Panc1 (cell line): ENCODE results near the gene JDP2. TPM values are rescaled to one million over a fixed set of nuclear protein-coding genes. Genes with fewer than 3 reads are reported as not detected.

Source experiments
- ATAC-seq: fragments of 200-7000 bp; cut with Tn5 transposase; 2 replicates; pipeline ENCODE4 v1.9.1; 2020; ENCODE audit warnings: mild to moderate bottlenecking, moderate library complexity
- BruUV-seq: library from RNA; stranded (reverse); fragments of 400-500 nt; replicated peaks from 2 replicates; lab custom pipeline; 2021; lab: Mats Ljungman, UMichigan
- CTCF ChIA-PET: fragments of 300-600 bp; sonication (Branson Sonifier 250); formaldehyde crosslinking; loops from one replicate; lab custom pipeline; 2022; ENCODE audit warnings: antibody characterized with exemption; lab: Charles Lee
- POLR2A ChIA-PET: fragments of 300-600 bp; sonication (Branson Sonifier 250); formaldehyde crosslinking; loops from one replicate; lab custom pipeline; 2022; ENCODE audit warnings: antibody characterized with exemption; lab: Charles Lee
- DNase-seq: peaks from one replicate; pipeline ENCODE4 v3.0.0-alpha.2; 2010; ENCODE audit warnings: low read depth, low spot score
- H3K27ac ChIP-seq: 2 replicates; pipeline ENCODE4 v1.5.1; 2011; ENCODE audit warnings: mild to moderate bottlenecking, low read length, inconsistent platforms
- H3K27me3 ChIP-seq: fragments of 200-500 bp; sonication (Bioruptor generic); 2 replicates; pipeline ENCODE4 v1.6.0; 2014; ENCODE audit warnings: low read length, inconsistent platforms; ENCODE audit not compliant: control insufficient read depth, insufficient read depth
- H3K36me3 ChIP-seq: fragments of 200-500 bp; sonication (Bioruptor generic); 2 replicates; pipeline ENCODE4 v1.5.1; 2014; ENCODE audit warnings: inconsistent platforms, mild to moderate bottlenecking, low read length, moderate library complexity; ENCODE audit not compliant: control insufficient read depth, insufficient read depth
- H3K4me1 ChIP-seq: 2 replicates; pipeline ENCODE4 v1.5.1; 2011; ENCODE audit warnings: inconsistent platforms, mild to moderate bottlenecking, low read length, moderate library complexity; ENCODE audit not compliant: control insufficient read depth, insufficient read depth
- H3K4me3 ChIP-seq, 2 experiments: 2 replicates each; pipeline ENCODE4 v1.5.1; 2011 to 2012; ENCODE audit warnings: low read depth in 2 of 2, low read length in 2 of 2, mild to moderate bottlenecking in 2 of 2, inconsistent platforms in 1 of 2, moderate library complexity in 1 of 2
- H3K9me3 ChIP-seq: fragments of 200-500 bp; sonication (Bioruptor generic); 2 replicates; pipeline ENCODE4 v1.5.1; 2014; ENCODE audit warnings: low read depth, mild to moderate bottlenecking, inconsistent platforms, low read length, moderate library complexity; ENCODE audit not compliant: control insufficient read depth, insufficient read depth
- POLR2AphosphoS5 ChIP-seq: IDR thresholded peaks from 2 replicates; pipeline ENCODE4 v1.6.1; 2012; ENCODE audit warnings: mild to moderate bottlenecking, low read depth, low read length, moderate library complexity
- SIN3A ChIP-seq: IDR thresholded peaks from 2 replicates; pipeline ENCODE4 v1.6.1; 2012; ENCODE audit warnings: low read depth, mild to moderate bottlenecking, low read length, moderate library complexity, borderline replicate concordance; ENCODE audit not compliant: insufficient read depth
- TCF7L2 ChIP-seq: IDR thresholded peaks from 2 replicates; pipeline ENCODE4 v1.6.1; 2011; ENCODE audit warnings: mild to moderate bottlenecking, low read depth, low read length, inconsistent platforms
- in situ Hi-C: cut with HindIII; loops from 2 replicates; pipeline ENCODE4 v1.10.0; 2016; ENCODE audit warnings: low sequenced_read_pairs, low pct_unique_long_range_greater_than_20kb
- intact Hi-C: fragments of 100-400 bp; cut with micrococcal nuclease; formaldehyde crosslinking; loops from one replicate; pipeline ENCODE4 v1.10.0; 2022; ENCODE audit not compliant: unreplicated experiment
- total RNA-seq: library from RNA; stranded (reverse); gene quantifications from one replicate; pipeline ENCODE4 v1.2.1, GENCODE V29; 2021; ENCODE audit not compliant: unreplicated experiment
- TF ChIP-seq, protein P1 (sequence below), 2 experiments: IDR thresholded peaks; 2 replicates each; pipeline ENCODE4 v1.6.1; 2011 to 2012; ENCODE audit warnings: low read depth in 2 of 2, control low read depth in 1 of 2, low read length in 1 of 2, mild to moderate bottlenecking in 1 of 2, moderate library complexity in 1 of 2; ENCODE audit not compliant: insufficient read depth in 1 of 2
- TF ChIP-seq, protein P2 (sequence below): fragments of 450-650 bp; IDR thresholded peaks from 2 replicates; pipeline ENCODE4 v1.5.1; 2017; ENCODE audit warnings: mild to moderate bottlenecking

The JDP2 gene
- total RNA-seq, 1 experiment from 2014 or later: 17.5 TPM

GRCh38 chr14:75399321-75399720 is 28.5 kb upstream of the JDP2 start:
- no peak overlapping the region for H3K27ac ChIP-seq
- no TSS peak for BruUV-seq
- DNase-seq: no peak
- POLR2A ChIA-PET: no interaction called here
- H3K36me3 ChIP-seq: no peaks in the 10 kb centered on the region
- H3K4me1 ChIP-seq: no peaks in the 10 kb centered on the region
- TF ChIP-seq, protein P1, sequence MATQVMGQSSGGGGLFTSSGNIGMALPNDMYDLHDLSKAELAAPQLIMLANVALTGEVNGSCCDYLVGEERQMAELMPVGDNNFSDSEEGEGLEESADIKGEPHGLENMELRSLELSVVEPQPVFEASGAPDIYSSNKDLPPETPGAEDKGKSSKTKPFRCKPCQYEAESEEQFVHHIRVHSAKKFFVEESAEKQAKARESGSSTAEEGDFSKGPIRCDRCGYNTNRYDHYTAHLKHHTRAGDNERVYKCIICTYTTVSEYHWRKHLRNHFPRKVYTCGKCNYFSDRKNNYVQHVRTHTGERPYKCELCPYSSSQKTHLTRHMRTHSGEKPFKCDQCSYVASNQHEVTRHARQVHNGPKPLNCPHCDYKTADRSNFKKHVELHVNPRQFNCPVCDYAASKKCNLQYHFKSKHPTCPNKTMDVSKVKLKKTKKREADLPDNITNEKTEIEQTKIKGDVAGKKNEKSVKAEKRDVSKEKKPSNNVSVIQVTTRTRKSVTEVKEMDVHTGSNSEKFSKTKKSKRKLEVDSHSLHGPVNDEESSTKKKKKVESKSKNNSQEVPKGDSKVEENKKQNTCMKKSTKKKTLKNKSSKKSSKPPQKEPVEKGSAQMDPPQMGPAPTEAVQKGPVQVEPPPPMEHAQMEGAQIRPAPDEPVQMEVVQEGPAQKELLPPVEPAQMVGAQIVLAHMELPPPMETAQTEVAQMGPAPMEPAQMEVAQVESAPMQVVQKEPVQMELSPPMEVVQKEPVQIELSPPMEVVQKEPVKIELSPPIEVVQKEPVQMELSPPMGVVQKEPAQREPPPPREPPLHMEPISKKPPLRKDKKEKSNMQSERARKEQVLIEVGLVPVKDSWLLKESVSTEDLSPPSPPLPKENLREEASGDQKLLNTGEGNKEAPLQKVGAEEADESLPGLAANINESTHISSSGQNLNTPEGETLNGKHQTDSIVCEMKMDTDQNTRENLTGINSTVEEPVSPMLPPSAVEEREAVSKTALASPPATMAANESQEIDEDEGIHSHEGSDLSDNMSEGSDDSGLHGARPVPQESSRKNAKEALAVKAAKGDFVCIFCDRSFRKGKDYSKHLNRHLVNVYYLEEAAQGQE (IDR thresholded peaks at IDR 0.05; ENCODE audit: insufficient read depth in 1 of 2, low read depth in 2 of 2, low read length in 1 of 2): no peak
- TF ChIP-seq, protein P2, sequence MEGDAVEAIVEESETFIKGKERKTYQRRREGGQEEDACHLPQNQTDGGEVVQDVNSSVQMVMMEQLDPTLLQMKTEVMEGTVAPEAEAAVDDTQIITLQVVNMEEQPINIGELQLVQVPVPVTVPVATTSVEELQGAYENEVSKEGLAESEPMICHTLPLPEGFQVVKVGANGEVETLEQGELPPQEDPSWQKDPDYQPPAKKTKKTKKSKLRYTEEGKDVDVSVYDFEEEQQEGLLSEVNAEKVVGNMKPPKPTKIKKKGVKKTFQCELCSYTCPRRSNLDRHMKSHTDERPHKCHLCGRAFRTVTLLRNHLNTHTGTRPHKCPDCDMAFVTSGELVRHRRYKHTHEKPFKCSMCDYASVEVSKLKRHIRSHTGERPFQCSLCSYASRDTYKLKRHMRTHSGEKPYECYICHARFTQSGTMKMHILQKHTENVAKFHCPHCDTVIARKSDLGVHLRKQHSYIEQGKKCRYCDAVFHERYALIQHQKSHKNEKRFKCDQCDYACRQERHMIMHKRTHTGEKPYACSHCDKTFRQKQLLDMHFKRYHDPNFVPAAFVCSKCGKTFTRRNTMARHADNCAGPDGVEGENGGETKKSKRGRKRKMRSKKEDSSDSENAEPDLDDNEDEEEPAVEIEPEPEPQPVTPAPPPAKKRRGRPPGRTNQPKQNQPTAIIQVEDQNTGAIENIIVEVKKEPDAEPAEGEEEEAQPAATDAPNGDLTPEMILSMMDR: no peak
- TF ChIP-seq SIN3A (no peak), TCF7L2 (no peak), POLR2AphosphoS5 (no peak)
- CTCF ChIA-PET: no interaction called here
- in situ Hi-C loops: no loop called here
- H3K4me3 ChIP-seq: no peak overlapping the region
- H3K27me3 ChIP-seq: no peaks in the 10 kb centered on the region; the same call in 1 of the 2 replicates
- intact Hi-C loops: no loop called here
- no peak for ATAC-seq
- H3K9me3 ChIP-seq: no peaks in the 10 kb centered on the region

GRCh38 chr14:75399843-75400775 is 27.7 kb upstream of the JDP2 start:
- BruUV-seq: no TSS peak
- ATAC-seq: no peak

More at GRCh38 chr14:75399843-75400775, 27.7 kb upstream of the JDP2 start:
- H3K27me3 ChIP-seq: no peaks in the 10 kb centered on the region; the same call in none of the 2 replicates
- DNase-seq: no peak
- no peaks in the 10 kb centered on the region for H3K9me3 ChIP-seq
- ChIA-PET POLR2A (no interaction called here), CTCF (no interaction called here)
- intact Hi-C loops (no loop called here), in situ Hi-C loops (no loop called here)
- no peak overlapping the region for H3K4me3 ChIP-seq
- TF ChIP-seq POLR2AphosphoS5 (no peak), SIN3A (no peak), TCF7L2 (no peak)
- TF ChIP-seq, protein P1 (IDR thresholded peaks at IDR 0.05; ENCODE audit: insufficient read depth in 1 of 2, low read depth in 2 of 2, low read length in 1 of 2): no peak
- TF ChIP-seq, protein P2: no peak
- no peaks in the 10 kb centered on the region for H3K36me3 ChIP-seq
- no peak overlapping the region for H3K27ac ChIP-seq
- H3K4me1 ChIP-seq: no peaks in the 10 kb centered on the region
